ENCODE data around the gene HSD17B8. TPM values are rescaled to one million over a fixed set of nuclear protein-coding genes. Genes with fewer than 3 reads are reported as not detected.

HSD17B8 gene
- total RNA-seq, 1 experiment from 2014 or later: 22.0 TPM

GRCh38 chr6:33164176-33164575 is 40.3 kb upstream of the HSD17B8 start:
- TF ChIP-seq CEBPB (IDR thresholded peaks at IDR 0.05; ENCODE audit: low read depth) (no peak), CBX3 (IDR thresholded peaks at IDR 0.05; ENCODE audit: low read depth) (no peak), TCF7L2 (IDR thresholded peaks at IDR 0.05; ENCODE audit: borderline replicate concordance, extremely low read depth, insufficient read depth, insufficient read length) (no peak), ATF3 (IDR thresholded peaks at IDR 0.05) (no peak), ELF1 (IDR thresholded peaks at IDR 0.05; ENCODE audit: borderline replicate concordance, low read depth) (no peak), ZNF274 (IDR thresholded peaks at IDR 0.05; ENCODE audit: low read depth, low read length) (no peak), SP1 (IDR thresholded peaks at IDR 0.05; ENCODE audit: low read depth) (no peak)
- TF ChIP-seq, protein P1, sequence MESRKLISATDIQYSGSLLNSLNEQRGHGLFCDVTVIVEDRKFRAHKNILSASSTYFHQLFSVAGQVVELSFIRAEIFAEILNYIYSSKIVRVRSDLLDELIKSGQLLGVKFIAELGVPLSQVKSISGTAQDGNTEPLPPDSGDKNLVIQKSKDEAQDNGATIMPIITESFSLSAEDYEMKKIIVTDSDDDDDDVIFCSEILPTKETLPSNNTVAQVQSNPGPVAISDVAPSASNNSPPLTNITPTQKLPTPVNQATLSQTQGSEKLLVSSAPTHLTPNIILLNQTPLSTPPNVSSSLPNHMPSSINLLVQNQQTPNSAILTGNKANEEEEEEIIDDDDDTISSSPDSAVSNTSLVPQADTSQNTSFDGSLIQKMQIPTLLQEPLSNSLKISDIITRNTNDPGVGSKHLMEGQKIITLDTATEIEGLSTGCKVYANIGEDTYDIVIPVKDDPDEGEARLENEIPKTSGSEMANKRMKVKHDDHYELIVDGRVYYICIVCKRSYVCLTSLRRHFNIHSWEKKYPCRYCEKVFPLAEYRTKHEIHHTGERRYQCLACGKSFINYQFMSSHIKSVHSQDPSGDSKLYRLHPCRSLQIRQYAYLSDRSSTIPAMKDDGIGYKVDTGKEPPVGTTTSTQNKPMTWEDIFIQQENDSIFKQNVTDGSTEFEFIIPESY (IDR thresholded peaks at IDR 0.05; ENCODE audit: extremely low read depth, insufficient replicate concordance, low read length): no peak
- TF ChIP-seq, protein P2, sequence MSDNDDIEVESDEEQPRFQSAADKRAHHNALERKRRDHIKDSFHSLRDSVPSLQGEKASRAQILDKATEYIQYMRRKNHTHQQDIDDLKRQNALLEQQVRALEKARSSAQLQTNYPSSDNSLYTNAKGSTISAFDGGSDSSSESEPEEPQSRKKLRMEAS (IDR thresholded peaks at IDR 0.05): no peak
- H3K79me2 ChIP-seq (ENCODE audit: insufficient read depth, low read length): no peaks in the 10 kb centered on the region
- ChIA-PET POLR2A (no interaction called here), RAD21 (ENCODE audit: low non-redundant PET in 1 of 2, low total read pairs in 2 of 2, uncharacterized antibody in 2 of 2, unreplicated experiment in 2 of 2) (no interaction called here), CTCF (no interaction called here)
- BruUV-seq (replicated peaks): no TSS peak
- DNase-seq (ENCODE audit: low read depth, low spot score): no peak
- no peak overlapping the region for H2AFZ ChIP-seq (ENCODE audit: low read depth, low read length, poor library complexity, severe bottlenecking)
- no peaks in the 10 kb centered on the region for H3K27me3 ChIP-seq (ENCODE audit: insufficient read depth, low read length)
- ATAC-seq: no peak
- H4K20me1 ChIP-seq (ENCODE audit: insufficient read depth): no peaks in the 10 kb centered on the region
- H3K9ac ChIP-seq (ENCODE audit: low read length): no peak overlapping the region
- no peak overlapping the region for H3K27ac ChIP-seq (ENCODE audit: low read depth, low read length)
- intact Hi-C loops (cut with micrococcal nuclease): no loop called here
- no peak overlapping the region for H3K4me3 ChIP-seq (replicated peaks in 1 of 2; ENCODE audit: low read depth in 1 of 2, low read length in 2 of 2)
- no peaks in the 10 kb centered on the region for H3K9me3 ChIP-seq (ENCODE audit: control insufficient read depth in 1 of 2, insufficient read depth in 1 of 2, low read depth in 1 of 2, low read length in 2 of 2)
- H3K36me3 ChIP-seq (ENCODE audit: control insufficient read depth in 1 of 2, insufficient read depth in 2 of 2, low read length in 2 of 2): no peaks in the 10 kb centered on the region
- no peak overlapping the region for H3K4me2 ChIP-seq (ENCODE audit: low read length)
- H3K4me1 ChIP-seq (ENCODE audit: control insufficient read depth in 1 of 2, insufficient read depth in 2 of 2, low read length in 2 of 2): peaks cover 11 to 29% of the 10 kb centered on the region in 2 experiments
- no peaks in the 10 kb centered on the region for H3K9me2 ChIP-seq (ENCODE audit: insufficient read depth)

Data from HCT116 (cell line).